Measurements from ENCODE around the gene IFT88.
A peak's percentile ranks its signal among the peaks of the same experiment; 100 is the strongest.
"Not testable (repeated sequence)": the region's sequence is repeated elsewhere in the genome, so short reads cannot be mapped to it uniquely, and the experiment has no call there.

Gene IFT88

GRCh38 chr13:20624213-20624612 lies 57.3 kb downstream of the IFT88 start:
- no peak for DNase-seq (ENCODE audit: low spot score)

- DNase-seq (ENCODE audit: low spot score): no peak
Observed at GRCh38 chr13:20633802-20634201, 66.8 kb downstream of the IFT88 start.

GRCh38 chr13:20636079-20636478 lies 69.1 kb downstream of the IFT88 start:
- no peak for DNase-seq (ENCODE audit: low spot score)

GRCh38 chr13:20637811-20638210 lies 70.9 kb downstream of the IFT88 start:
- no peak for DNase-seq (ENCODE audit: low spot score)

- DNase-seq (ENCODE audit: low spot score): no peak
Observed at GRCh38 chr13:20647758-20648157, 80.8 kb downstream of the IFT88 start.

- DNase-seq (ENCODE audit: low spot score): no peak
Observed at GRCh38 chr13:20652946-20653345, 86.0 kb downstream of the IFT88 start.

- no peak for DNase-seq (ENCODE audit: low spot score)
Observed at GRCh38 chr13:20654156-20654555, 87.2 kb downstream of the IFT88 start.

- DNase-seq (ENCODE audit: low spot score): no peak
Observed at GRCh38 chr13:20658451-20659040, 91.6 kb downstream of the IFT88 start.

GRCh38 chr13:20664351-20664750 lies 97.4 kb downstream of the IFT88 start:
- DNase-seq (ENCODE audit: low spot score): no peak

GRCh38 chr13:20666948-20667347 lies 100.0 kb downstream of the IFT88 start:
- no peak for DNase-seq (ENCODE audit: low spot score)

- peak; percentile 2 for DNase-seq (ENCODE audit: low spot score)
Observed at GRCh38 chr13:20667857-20668437, 101.0 kb downstream of the IFT88 start.

GRCh38 chr13:20669162-20669561 lies 102.2 kb downstream of the IFT88 start:
- DNase-seq (ENCODE audit: low spot score): no peak

- DNase-seq (ENCODE audit: low spot score): no peak
Observed at GRCh38 chr13:20671789-20672188, 104.8 kb downstream of the IFT88 start.

- no peak for DNase-seq (ENCODE audit: low spot score)
Observed at GRCh38 chr13:20672772-20673171, 105.8 kb downstream of the IFT88 start.

GRCh38 chr13:20673715-20674114 lies 106.8 kb downstream of the IFT88 start:
- no peak for DNase-seq (ENCODE audit: low spot score)

GRCh38 chr13:20676213-20676612 lies 109.3 kb downstream of the IFT88 start:
- no peak for DNase-seq (ENCODE audit: low spot score)

GRCh38 chr13:20678606-20679005 lies 111.6 kb downstream of the IFT88 start:
- DNase-seq (ENCODE audit: low spot score): not testable (repeated sequence)

- no peak for DNase-seq (ENCODE audit: low spot score)
Observed at GRCh38 chr13:20679879-20680278, 112.9 kb downstream of the IFT88 start.

GRCh38 chr13:20680416-20681080 lies 113.6 kb downstream of the IFT88 start:
- DNase-seq (ENCODE audit: low spot score): no peak

- not testable (repeated sequence) for DNase-seq (ENCODE audit: low spot score)
Observed at GRCh38 chr13:20681481-20681880, 114.5 kb downstream of the IFT88 start.

- DNase-seq (ENCODE audit: low spot score): no peak
Observed at GRCh38 chr13:20682061-20682460, 115.1 kb downstream of the IFT88 start.

GRCh38 chr13:20684041-20684440 lies 117.1 kb downstream of the IFT88 start:
- no peak for DNase-seq (ENCODE audit: low spot score)

GRCh38 chr13:20684546-20684945 lies 117.6 kb downstream of the IFT88 start:
- no peak for DNase-seq (ENCODE audit: low spot score)
